Gastrocnemius medialis (tissue), 4 donors: ENCODE results near the gene CRACDL.

Source experiments
- POLR2A ChIP-seq, 2 donors: fragments of 450-650 bp; IDR thresholded peaks; one replicate each; pipeline ENCODE4 v1.6.1; 2017; ENCODE audit warnings: antibody characterized with exemption in 2 of 2, mild to moderate bottlenecking in 2 of 2, moderate library complexity in 2 of 2
- TF ChIP-seq, protein P1 (sequence below), 5 experiments: fragments of 450-650 bp in 3 of 5; fragments of 200-600 bp in 2 of 5; sonication (generic) in 2 of 5; IDR thresholded peaks in 4 of 5; conservative IDR thresholded peaks in 1 of 5; 1 replicate in 4 of 5; 2 replicates in 1 of 5; pipeline ENCODE4 v1.5.1; 2016 to 2019; ENCODE audit warnings: antibody characterized with exemption in 5 of 5, mild to moderate bottlenecking in 3 of 5, moderate library complexity in 3 of 5

DNA sequence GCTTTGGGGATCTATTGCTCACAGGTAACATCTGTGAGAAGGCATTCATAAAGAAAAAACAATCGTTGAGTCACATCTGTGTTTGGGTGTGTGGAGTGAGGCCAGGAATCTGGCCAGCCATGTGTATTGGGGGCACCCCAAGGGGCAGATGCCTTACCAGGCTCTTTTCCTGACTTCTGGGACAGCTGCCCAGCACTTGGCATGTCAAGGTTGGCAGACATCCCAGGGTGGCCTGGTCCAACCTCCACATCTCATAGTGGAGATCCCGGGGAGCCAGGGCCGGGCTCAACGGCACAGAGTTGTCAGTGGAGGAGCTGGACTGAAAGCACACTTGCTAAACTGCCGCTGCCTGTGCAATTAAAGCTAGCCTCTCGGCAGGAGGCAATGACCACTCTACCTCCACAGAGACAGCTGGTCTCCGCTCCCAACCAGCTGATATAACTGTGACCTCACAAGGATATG lies 129.8 kb downstream of the CRACDL start:
- TF ChIP-seq, protein P1, sequence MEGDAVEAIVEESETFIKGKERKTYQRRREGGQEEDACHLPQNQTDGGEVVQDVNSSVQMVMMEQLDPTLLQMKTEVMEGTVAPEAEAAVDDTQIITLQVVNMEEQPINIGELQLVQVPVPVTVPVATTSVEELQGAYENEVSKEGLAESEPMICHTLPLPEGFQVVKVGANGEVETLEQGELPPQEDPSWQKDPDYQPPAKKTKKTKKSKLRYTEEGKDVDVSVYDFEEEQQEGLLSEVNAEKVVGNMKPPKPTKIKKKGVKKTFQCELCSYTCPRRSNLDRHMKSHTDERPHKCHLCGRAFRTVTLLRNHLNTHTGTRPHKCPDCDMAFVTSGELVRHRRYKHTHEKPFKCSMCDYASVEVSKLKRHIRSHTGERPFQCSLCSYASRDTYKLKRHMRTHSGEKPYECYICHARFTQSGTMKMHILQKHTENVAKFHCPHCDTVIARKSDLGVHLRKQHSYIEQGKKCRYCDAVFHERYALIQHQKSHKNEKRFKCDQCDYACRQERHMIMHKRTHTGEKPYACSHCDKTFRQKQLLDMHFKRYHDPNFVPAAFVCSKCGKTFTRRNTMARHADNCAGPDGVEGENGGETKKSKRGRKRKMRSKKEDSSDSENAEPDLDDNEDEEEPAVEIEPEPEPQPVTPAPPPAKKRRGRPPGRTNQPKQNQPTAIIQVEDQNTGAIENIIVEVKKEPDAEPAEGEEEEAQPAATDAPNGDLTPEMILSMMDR (IDR thresholded peaks at IDR 0.05 in 4 of 5, conservative IDR thresholded peaks at IDR 0.05 in 1 of 5), result no peak
- TF ChIP-seq POLR2A (IDR thresholded peaks at IDR 0.05), result no peak
